Endothelial cell of umbilical vein (primary cell): Measurements from ENCODE around the gene LRRC73.

Source experiments
- CTCF ChIP-seq, 2 donors: IDR thresholded peaks; 1 replicate in 1 of 2; 2 replicates in 1 of 2; pipeline ENCODE4 v1.5.1; 2011; ENCODE audit warnings: low read length in 2 of 2, mild to moderate bottlenecking in 2 of 2, moderate library complexity in 2 of 2, control low read depth in 1 of 2, inconsistent platforms in 1 of 2, low read depth in 1 of 2; ENCODE audit not compliant: insufficient read depth in 1 of 2; ENCODE audit errors: extremely low read depth in 1 of 2
- EZH2 ChIP-seq: IDR thresholded peaks from 2 replicates; pipeline ENCODE4 v1.6.1; 2012; ENCODE audit warnings: borderline replicate concordance, low read depth, mild to moderate bottlenecking, moderate library complexity, low read length, inconsistent platforms; ENCODE audit not compliant: severe bottlenecking
- FOS ChIP-seq: IDR thresholded peaks from 2 replicates; pipeline ENCODE4 v1.6.1; 2011; ENCODE audit warnings: mild to moderate bottlenecking, low read length, moderate library complexity, borderline replicate concordance; ENCODE audit not compliant: insufficient read depth
- MAX ChIP-seq: IDR thresholded peaks from 2 replicates; pipeline ENCODE4 v1.6.1; 2011; ENCODE audit not compliant: insufficient read depth, insufficient read length
- MYC ChIP-seq: IDR thresholded peaks from one replicate; pipeline ENCODE4 v1.6.1; 2011; ENCODE audit warnings: mild to moderate bottlenecking, low read depth, low read length
- POLR2A ChIP-seq: IDR thresholded peaks from 2 replicates; pipeline ENCODE4 v1.6.1; 2012; ENCODE audit warnings: low read depth, mild to moderate bottlenecking, control low read depth, low read length

- no peak for TF ChIP-seq POLR2A
- no peak for TF ChIP-seq CTCF (IDR thresholded peaks at IDR 0.05; ENCODE audit: extremely low read depth in 1 of 2, insufficient read depth in 1 of 2, low read depth in 1 of 2, low read length in 2 of 2)
- no peak for TF ChIP-seq FOS
- no peak for TF ChIP-seq MAX
- TF ChIP-seq MYC: no peak
- no peak for TF ChIP-seq EZH2
Measured at GRCh38 chr6:43475516-43475915, 34.6 kb downstream of the LRRC73 start.
